ENCODE measurements around the gene PRKAR1A.

PRKAR1A gene

DNA sequence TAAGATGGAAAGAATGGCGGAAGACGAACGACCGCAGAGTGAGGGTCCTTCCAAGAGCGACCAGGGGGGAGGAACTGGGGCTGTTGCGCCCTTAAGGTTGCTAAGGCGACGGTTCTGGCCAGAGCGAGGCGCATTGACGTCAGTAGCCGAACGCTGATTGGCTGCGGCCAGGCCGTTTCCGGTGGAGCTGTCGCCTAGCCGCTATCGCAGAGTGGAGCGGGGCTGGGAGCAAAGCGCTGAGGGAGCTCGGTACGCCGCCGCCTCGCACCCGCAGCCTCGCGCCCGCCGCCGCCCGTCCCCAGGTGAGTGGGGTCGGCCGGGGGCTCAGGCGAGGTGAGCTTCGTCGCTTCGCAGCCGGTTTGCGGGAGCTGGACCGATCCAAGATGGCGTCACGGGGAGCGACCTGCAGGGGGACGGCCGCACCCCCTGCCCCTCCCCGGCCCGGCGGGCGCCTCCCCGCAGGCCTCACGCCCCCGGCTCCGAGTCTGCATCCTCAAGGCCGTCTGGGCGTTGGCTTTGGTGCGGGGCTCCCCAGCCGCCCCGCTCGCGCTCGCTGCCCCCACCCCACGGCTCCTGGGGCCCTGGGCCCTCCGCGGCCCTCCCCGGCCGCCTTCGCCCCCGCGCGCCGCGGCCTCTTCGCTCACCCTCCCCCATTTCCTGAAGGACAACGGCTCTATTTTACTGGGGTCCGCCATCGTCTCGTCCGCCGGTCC is at the start of gene PRKAR1A (continued):
- TF ChIP-seq ZNF677 (tag by site-specific recombination; IDR thresholded peaks at IDR 0.05): no peak
- TF ChIP-seq ZNF398 (tag by site-specific recombination; IDR thresholded peaks at IDR 0.05): peak; percentile 58
- peak; percentile 54; the same call in 1 of the 2 replicates for TF ChIP-seq ZNF561 (tag by site-specific recombination; IDR thresholded peaks at IDR 0.05; ENCODE audit: borderline replicate concordance)
- peak; percentile 91 for TF ChIP-seq KLF9 (tag by site-specific recombination; IDR thresholded peaks at IDR 0.05; ENCODE audit: low read depth)
- no peak for TF ChIP-seq ZNF776 (tag by site-specific recombination; IDR thresholded peaks at IDR 0.05; ENCODE audit: borderline replicate concordance)
- TF ChIP-seq ZBTB21 (tag by site-specific recombination; IDR thresholded peaks at IDR 0.05): peak; percentile 56; the same call in 1 of the 2 replicates
- TF ChIP-seq ZNF830 (tag by site-specific recombination; IDR thresholded peaks at IDR 0.05; ENCODE audit: low read depth): no peak
- TF ChIP-seq, protein P1, sequence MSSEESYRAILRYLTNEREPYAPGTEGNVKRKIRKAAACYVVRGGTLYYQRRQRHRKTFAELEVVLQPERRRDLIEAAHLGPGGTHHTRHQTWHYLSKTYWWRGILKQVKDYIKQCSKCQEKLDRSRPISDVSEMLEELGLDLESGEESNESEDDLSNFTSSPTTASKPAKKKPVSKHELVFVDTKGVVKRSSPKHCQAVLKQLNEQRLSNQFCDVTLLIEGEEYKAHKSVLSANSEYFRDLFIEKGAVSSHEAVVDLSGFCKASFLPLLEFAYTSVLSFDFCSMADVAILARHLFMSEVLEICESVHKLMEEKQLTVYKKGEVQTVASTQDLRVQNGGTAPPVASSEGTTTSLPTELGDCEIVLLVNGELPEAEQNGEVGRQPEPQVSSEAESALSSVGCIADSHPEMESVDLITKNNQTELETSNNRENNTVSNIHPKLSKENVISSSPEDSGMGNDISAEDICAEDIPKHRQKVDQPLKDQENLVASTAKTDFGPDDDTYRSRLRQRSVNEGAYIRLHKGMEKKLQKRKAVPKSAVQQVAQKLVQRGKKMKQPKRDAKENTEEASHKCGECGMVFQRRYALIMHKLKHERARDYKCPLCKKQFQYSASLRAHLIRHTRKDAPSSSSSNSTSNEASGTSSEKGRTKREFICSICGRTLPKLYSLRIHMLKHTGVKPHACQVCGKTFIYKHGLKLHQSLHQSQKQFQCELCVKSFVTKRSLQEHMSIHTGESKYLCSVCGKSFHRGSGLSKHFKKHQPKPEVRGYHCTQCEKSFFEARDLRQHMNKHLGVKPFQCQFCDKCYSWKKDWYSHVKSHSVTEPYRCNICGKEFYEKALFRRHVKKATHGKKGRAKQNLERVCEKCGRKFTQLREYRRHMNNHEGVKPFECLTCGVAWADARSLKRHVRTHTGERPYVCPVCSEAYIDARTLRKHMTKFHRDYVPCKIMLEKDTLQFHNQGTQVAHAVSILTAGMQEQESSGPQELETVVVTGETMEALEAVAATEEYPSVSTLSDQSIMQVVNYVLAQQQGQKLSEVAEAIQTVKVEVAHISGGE (tag by site-specific recombination; conservative IDR thresholded peaks at IDR 0.05; ENCODE audit: low read depth): peak; percentile 82; the same call in 1 of the 2 replicates
- TF ChIP-seq MYNN (tag by site-specific recombination; IDR thresholded peaks at IDR 0.05; ENCODE audit: borderline replicate concordance): peak; percentile 49; the same call in 1 of the 2 replicates
- TF ChIP-seq ZNF132 (tag by site-specific recombination; IDR thresholded peaks at IDR 0.05; ENCODE audit: borderline replicate concordance): no peak
- TF ChIP-seq, protein P2, sequence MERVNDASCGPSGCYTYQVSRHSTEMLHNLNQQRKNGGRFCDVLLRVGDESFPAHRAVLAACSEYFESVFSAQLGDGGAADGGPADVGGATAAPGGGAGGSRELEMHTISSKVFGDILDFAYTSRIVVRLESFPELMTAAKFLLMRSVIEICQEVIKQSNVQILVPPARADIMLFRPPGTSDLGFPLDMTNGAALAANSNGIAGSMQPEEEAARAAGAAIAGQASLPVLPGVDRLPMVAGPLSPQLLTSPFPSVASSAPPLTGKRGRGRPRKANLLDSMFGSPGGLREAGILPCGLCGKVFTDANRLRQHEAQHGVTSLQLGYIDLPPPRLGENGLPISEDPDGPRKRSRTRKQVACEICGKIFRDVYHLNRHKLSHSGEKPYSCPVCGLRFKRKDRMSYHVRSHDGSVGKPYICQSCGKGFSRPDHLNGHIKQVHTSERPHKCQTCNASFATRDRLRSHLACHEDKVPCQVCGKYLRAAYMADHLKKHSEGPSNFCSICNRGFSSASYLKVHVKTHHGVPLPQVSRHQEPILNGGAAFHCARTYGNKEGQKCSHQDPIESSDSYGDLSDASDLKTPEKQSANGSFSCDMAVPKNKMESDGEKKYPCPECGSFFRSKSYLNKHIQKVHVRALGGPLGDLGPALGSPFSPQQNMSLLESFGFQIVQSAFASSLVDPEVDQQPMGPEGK (tag by site-specific recombination; IDR thresholded peaks at IDR 0.05): 0 out of 2 replicates have a peak, but pooled peaks have one; percentile 100
- no peak for TF ChIP-seq ZFP69B (tag by site-specific recombination; IDR thresholded peaks at IDR 0.05)
- peak; percentile 79 for TF ChIP-seq SP3 (tag by site-specific recombination; IDR thresholded peaks at IDR 0.05)
- peak; percentile 39 for TF ChIP-seq KLF16 (tag by site-specific recombination; IDR thresholded peaks at IDR 0.05)
- TF ChIP-seq, protein P3, sequence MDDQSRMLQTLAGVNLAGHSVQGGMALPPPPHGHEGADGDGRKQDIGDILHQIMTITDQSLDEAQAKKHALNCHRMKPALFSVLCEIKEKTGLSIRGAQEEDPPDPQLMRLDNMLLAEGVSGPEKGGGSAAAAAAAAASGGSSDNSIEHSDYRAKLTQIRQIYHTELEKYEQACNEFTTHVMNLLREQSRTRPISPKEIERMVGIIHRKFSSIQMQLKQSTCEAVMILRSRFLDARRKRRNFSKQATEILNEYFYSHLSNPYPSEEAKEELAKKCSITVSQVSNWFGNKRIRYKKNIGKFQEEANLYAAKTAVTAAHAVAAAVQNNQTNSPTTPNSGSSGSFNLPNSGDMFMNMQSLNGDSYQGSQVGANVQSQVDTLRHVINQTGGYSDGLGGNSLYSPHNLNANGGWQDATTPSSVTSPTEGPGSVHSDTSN (CRISPR knock-in tag; IDR thresholded peaks at IDR 0.05): peak; percentile 71
- TF ChIP-seq SP2 (tag by site-specific recombination; IDR thresholded peaks at IDR 0.05): peak; percentile 79
- TF ChIP-seq, protein P4, sequence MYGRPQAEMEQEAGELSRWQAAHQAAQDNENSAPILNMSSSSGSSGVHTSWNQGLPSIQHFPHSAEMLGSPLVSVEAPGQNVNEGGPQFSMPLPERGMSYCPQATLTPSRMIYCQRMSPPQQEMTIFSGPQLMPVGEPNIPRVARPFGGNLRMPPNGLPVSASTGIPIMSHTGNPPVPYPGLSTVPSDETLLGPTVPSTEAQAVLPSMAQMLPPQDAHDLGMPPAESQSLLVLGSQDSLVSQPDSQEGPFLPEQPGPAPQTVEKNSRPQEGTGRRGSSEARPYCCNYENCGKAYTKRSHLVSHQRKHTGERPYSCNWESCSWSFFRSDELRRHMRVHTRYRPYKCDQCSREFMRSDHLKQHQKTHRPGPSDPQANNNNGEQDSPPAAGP (tag by site-specific recombination; IDR thresholded peaks at IDR 0.05): no peak
- TF ChIP-seq ZNF76 (tag by site-specific recombination; IDR thresholded peaks at IDR 0.05; ENCODE audit: borderline replicate concordance, low read depth): peak; percentile 15; the same call in 1 of the 2 replicates
- peak; percentile 63; the same call in 1 of the 2 replicates for TF ChIP-seq SP7 (tag by site-specific recombination; IDR thresholded peaks at IDR 0.05)
- TF ChIP-seq, protein P5, sequence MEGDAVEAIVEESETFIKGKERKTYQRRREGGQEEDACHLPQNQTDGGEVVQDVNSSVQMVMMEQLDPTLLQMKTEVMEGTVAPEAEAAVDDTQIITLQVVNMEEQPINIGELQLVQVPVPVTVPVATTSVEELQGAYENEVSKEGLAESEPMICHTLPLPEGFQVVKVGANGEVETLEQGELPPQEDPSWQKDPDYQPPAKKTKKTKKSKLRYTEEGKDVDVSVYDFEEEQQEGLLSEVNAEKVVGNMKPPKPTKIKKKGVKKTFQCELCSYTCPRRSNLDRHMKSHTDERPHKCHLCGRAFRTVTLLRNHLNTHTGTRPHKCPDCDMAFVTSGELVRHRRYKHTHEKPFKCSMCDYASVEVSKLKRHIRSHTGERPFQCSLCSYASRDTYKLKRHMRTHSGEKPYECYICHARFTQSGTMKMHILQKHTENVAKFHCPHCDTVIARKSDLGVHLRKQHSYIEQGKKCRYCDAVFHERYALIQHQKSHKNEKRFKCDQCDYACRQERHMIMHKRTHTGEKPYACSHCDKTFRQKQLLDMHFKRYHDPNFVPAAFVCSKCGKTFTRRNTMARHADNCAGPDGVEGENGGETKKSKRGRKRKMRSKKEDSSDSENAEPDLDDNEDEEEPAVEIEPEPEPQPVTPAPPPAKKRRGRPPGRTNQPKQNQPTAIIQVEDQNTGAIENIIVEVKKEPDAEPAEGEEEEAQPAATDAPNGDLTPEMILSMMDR (tag by site-specific recombination; IDR thresholded peaks at IDR 0.05): peak; percentile 69; the same call in 1 of the 2 replicates
- peak; percentile 44; the same call in 1 of the 2 replicates for TF ChIP-seq ZNF596 (tag by site-specific recombination; IDR thresholded peaks at IDR 0.05)
- TF ChIP-seq ZNF248 (tag by site-specific recombination; IDR thresholded peaks at IDR 0.05): no peak
- no peak for TF ChIP-seq ZNF404 (tag by site-specific recombination; IDR thresholded peaks at IDR 0.05)
- TF ChIP-seq KLF1 (tag by site-specific recombination; IDR thresholded peaks at IDR 0.05): peak; percentile 81
- TF ChIP-seq BCL11B (tag by site-specific recombination; IDR thresholded peaks at IDR 0.05; ENCODE audit: low read depth): no peak

Measured in HEK293 (cell line).